Smooth muscle cell (in vitro differentiated cells): ENCODE measurements around the gene NELL1. TPM values are rescaled to one million over a fixed set of nuclear protein-coding genes. Genes with fewer than 3 reads are reported as not detected.
"Not testable (repeated sequence)": the region's sequence is repeated elsewhere in the genome, so short reads cannot be mapped to it uniquely, and the experiment has no call there.

ENCODE experiments used
- DNase-seq: peaks from one replicate; lab custom pipeline; 2025; ENCODE audit not compliant: unreplicated experiment; lab: John Stamatoyannopoulos, UW
- H2AFZ ChIP-seq: fragments of 200-600 bp; sonication (generic); 2 replicates; pipeline ENCODE4 v1.6.0; 2016; ENCODE audit warnings: antibody characterized with exemption, low read depth, mild to moderate bottlenecking
- H3F3A ChIP-seq: fragments of 200-600 bp; sonication (generic); 2 replicates; pipeline ENCODE4 v1.6.0; 2017; ENCODE audit warnings: antibody characterized with exemption, low read depth
- H3K27ac ChIP-seq: fragments of 200-600 bp; sonication (generic); 2 replicates; pipeline ENCODE4 v1.5.1; 2016; ENCODE audit warnings: low read depth, mild to moderate bottlenecking
- H3K27me3 ChIP-seq: fragments of 200-600 bp; sonication (generic); 2 replicates; pipeline ENCODE4 v1.6.1; 2016; ENCODE audit warnings: low read depth, mild to moderate bottlenecking
- H3K36me3 ChIP-seq: fragments of 200-600 bp; sonication (generic); 2 replicates; pipeline ENCODE4 v1.5.1; 2016; ENCODE audit warnings: low read depth
- H3K4me1 ChIP-seq: fragments of 200-600 bp; sonication (generic); 2 replicates; pipeline ENCODE4 v1.5.1; 2016; ENCODE audit warnings: low read depth
- H3K4me2 ChIP-seq: fragments of 200-600 bp; sonication (generic); 2 replicates; pipeline ENCODE4 v1.6.0; 2016; ENCODE audit warnings: mild to moderate bottlenecking
- H3K4me3 ChIP-seq: fragments of 200-600 bp; sonication (generic); 2 replicates; pipeline ENCODE4 v1.5.1; 2016; ENCODE audit warnings: mild to moderate bottlenecking
- H3K79me2 ChIP-seq: fragments of 200-600 bp; sonication (generic); 2 replicates; pipeline ENCODE4 v1.6.0; 2016; ENCODE audit warnings: low read depth, mild to moderate bottlenecking
- H3K9ac ChIP-seq: fragments of 200-600 bp; sonication (generic); 2 replicates; pipeline ENCODE4 v1.6.0; 2016; ENCODE audit warnings: low read depth
- H3K9me3 ChIP-seq: fragments of 200-600 bp; sonication (generic); replicated peaks from 2 replicates; pipeline ENCODE4 v1.5.1; 2016; ENCODE audit warnings: low read depth
- H4K20me1 ChIP-seq: fragments of 200-600 bp; sonication (generic); 2 replicates; pipeline ENCODE4 v1.6.0; 2016; ENCODE audit warnings: low read depth
- WGBS: methylation state at CpG from one replicate; pipeline ENCODE4 v1.1.7; 2016; ENCODE audit warnings: low lambda C conversion rate; 5-methylcytosine and 5-hydroxymethylcytosine counted together
- polyA plus RNA-seq: library from polyadenylated mRNA; unstranded; fragments of >200 nt; fragmentation: Nextera tagmentation; extraction: Ambion mirVana; gene quantifications from 2 replicates; pipeline ENCODE4 v1.2.1, GENCODE V29; 2016
- total RNA-seq: library from RNA; depleted of rRNA; stranded (reverse); fragments of >200 nt; gene quantifications from 2 replicates; pipeline ENCODE4 v1.2.3, GENCODE V29; 2014
- TF ChIP-seq, protein P1 (sequence below): fragments of 200-600 bp; sonication (generic); IDR thresholded peaks from 2 replicates; pipeline ENCODE4 v1.5.1; 2017; ENCODE audit warnings: borderline replicate concordance, mild to moderate bottlenecking, antibody characterized with exemption; ENCODE audit not compliant: insufficient read depth, poor library complexity, severe bottlenecking

NELL1 gene
- total and polyA plus RNA-seq, 2 experiments from 2014 or later: not detected

- TF ChIP-seq, protein P1, sequence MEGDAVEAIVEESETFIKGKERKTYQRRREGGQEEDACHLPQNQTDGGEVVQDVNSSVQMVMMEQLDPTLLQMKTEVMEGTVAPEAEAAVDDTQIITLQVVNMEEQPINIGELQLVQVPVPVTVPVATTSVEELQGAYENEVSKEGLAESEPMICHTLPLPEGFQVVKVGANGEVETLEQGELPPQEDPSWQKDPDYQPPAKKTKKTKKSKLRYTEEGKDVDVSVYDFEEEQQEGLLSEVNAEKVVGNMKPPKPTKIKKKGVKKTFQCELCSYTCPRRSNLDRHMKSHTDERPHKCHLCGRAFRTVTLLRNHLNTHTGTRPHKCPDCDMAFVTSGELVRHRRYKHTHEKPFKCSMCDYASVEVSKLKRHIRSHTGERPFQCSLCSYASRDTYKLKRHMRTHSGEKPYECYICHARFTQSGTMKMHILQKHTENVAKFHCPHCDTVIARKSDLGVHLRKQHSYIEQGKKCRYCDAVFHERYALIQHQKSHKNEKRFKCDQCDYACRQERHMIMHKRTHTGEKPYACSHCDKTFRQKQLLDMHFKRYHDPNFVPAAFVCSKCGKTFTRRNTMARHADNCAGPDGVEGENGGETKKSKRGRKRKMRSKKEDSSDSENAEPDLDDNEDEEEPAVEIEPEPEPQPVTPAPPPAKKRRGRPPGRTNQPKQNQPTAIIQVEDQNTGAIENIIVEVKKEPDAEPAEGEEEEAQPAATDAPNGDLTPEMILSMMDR: no peak
- no peaks in the 10 kb centered on the region for H3K9me3 ChIP-seq
- H2AFZ ChIP-seq: no peak overlapping the region
- H3K27ac ChIP-seq: no peak overlapping the region
- DNase-seq: no peak
- H3K79me2 ChIP-seq: no peaks in the 10 kb centered on the region
- no peaks in the 10 kb centered on the region for H3K4me1 ChIP-seq
- H3F3A ChIP-seq: no peaks in the 10 kb centered on the region
- H3K36me3 ChIP-seq: no peaks in the 10 kb centered on the region
- H3K9ac ChIP-seq: no peak overlapping the region
- no peaks in the 10 kb centered on the region for H3K27me3 ChIP-seq
- H3K4me3 ChIP-seq: no peak overlapping the region
- no peak overlapping the region for H3K4me2 ChIP-seq
- H4K20me1 ChIP-seq: no peaks in the 10 kb centered on the region
- 81% methylated on average over 2 of the region's 2 CpGs for WGBS
Measured at GRCh38 chr11:20861322-20861721, 191.9 kb downstream of the NELL1 start.

DNA sequence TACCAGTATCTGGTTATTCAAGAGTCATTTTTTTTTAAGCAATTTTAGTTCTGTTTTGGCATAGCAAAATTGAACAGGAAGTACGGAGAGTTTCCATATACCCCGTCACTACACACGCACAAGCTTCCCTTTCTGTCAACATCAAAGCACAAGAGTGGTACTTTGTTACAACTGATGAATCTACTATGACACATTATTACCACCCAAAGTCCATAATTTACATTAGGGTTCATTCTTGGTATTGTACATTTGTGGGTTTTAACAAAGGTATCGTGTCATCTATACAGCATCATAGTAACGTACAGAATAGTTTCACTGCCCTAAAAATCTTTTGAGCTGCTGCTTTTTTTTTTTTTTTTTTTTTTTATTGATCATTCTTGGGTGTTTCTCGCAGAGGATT lies 192.9 kb downstream of the NELL1 start:
- H3K9me3 ChIP-seq, DNase-seq, H3K36me3 ChIP-seq, H4K20me1 ChIP-seq, H3K79me2 ChIP-seq, H3K4me2 ChIP-seq, H2AFZ ChIP-seq, H3K4me1 ChIP-seq, H3F3A ChIP-seq, H3K27ac ChIP-seq, H3K27me3 ChIP-seq, H3K4me3 ChIP-seq, H3K9ac ChIP-seq: not testable (repeated sequence)
- 92% methylated on average over 6 of the region's 6 CpGs for WGBS

DNA sequence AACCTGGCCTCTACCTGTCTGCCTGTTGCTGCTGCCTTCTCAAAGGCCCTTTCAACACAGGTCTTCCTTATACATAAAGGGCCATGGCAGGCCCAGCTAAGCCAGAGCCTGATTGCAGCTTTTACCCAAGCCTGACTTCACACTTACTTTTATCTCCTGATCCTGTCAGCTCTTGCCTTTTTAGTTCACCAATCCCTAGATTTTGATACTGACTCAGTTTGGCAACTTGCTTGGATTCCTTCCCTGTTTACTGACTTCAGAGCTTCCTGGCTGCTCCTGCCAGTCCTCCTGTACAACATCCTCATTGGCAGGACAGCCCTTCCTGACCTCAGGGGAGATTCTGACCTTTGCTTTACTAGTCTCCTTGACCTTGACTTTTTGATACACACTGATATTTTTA lies 195.2 kb downstream of the NELL1 start:
- Histone ChIP-seq H3K27ac (no peak overlapping the region), H3K4me1 (no peaks in the 10 kb centered on the region), H3K4me2 (no peak overlapping the region), H3K27me3 (no peaks in the 10 kb centered on the region), H3K9me3 (no peaks in the 10 kb centered on the region), H3K9ac (no peak overlapping the region), H3F3A (no peaks in the 10 kb centered on the region), H3K36me3 (no peaks in the 10 kb centered on the region), H3K79me2 (no peaks in the 10 kb centered on the region), H4K20me1 (no peaks in the 10 kb centered on the region), H2AFZ (no peak overlapping the region), H3K4me3 (no peak overlapping the region)
- TF ChIP-seq, protein P1: no peak
- DNase-seq: no peak

DNA sequence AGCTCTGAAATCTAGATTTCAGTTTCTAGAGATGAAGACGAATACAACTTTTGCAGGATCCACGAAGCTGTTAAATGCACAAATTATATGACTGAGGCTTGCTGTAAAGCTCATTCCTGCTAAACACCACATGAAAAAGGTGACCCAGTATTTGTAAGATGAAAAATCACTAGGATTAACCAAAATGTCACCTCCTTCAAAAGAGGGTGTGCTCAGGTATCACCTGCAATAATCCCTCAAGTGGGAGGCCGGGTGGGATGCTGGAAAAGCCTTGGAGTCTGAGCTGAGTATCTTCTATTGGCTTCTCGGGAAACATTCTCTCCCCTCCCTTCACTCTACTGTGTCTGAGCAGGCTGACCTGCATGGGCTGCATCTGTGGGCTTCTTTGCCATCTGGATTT lies 195.8 kb downstream of the NELL1 start:
- Histone ChIP-seq H2AFZ (no peak overlapping the region), H3K27me3 (no peaks in the 10 kb centered on the region), H3K9ac (no peak overlapping the region), H3K4me3 (no peak overlapping the region), H4K20me1 (no peaks in the 10 kb centered on the region), H3K4me2 (no peak overlapping the region), H3K4me1 (no peaks in the 10 kb centered on the region), H3K36me3 (no peaks in the 10 kb centered on the region), H3F3A (no peaks in the 10 kb centered on the region), H3K27ac (no peak overlapping the region), H3K9me3 (no peaks in the 10 kb centered on the region), H3K79me2 (no peaks in the 10 kb centered on the region)
- TF ChIP-seq, protein P1: no peak
- no peak for DNase-seq
- 59% methylated on average over 4 of the region's 4 CpGs for WGBS
